Transverse colon (tissue), 4 donors: ENCODE results near the gene ARID3B. TPM values are rescaled to one million over a fixed set of nuclear protein-coding genes. Genes with fewer than 3 reads are reported as not detected.

Experiments used
- DNase-seq: peaks from one replicate; pipeline ENCODE4 v3.0.0-alpha.2; 2019
- H3K27ac ChIP-seq, 4 donors: fragments of 200-600 bp; sonication (generic); 2 replicates each; pipeline ENCODE4 v1.5.1; 2016 to 2018; ENCODE audit warnings: inconsistent platforms in 4 of 4
- H3K27me3 ChIP-seq: fragments of 200-600 bp; sonication (generic); 2 replicates; pipeline ENCODE4 v1.5.1; 2017; ENCODE audit warnings: inconsistent platforms
- H3K36me3 ChIP-seq, 4 donors: fragments of 200-600 bp; sonication (generic); 2 replicates each; pipeline ENCODE4 v1.5.1; 2017 to 2019; ENCODE audit warnings: inconsistent platforms in 4 of 4
- H3K4me1 ChIP-seq, 4 donors: fragments of 200-600 bp; sonication (generic); 2 replicates each; pipeline ENCODE4 v1.5.1; 2017 to 2020; ENCODE audit warnings: inconsistent platforms in 4 of 4
- H3K4me3 ChIP-seq, 4 donors: fragments of 200-600 bp; sonication (generic); 1 replicate in 1 of 4; 2 replicates in 3 of 4; pipeline versions ENCODE4 v1.5.1 to v1.6.1; 2017 to 2019; ENCODE audit warnings: inconsistent platforms in 4 of 4
- H3K9me3 ChIP-seq, 2 donors: fragments of 200-600 bp; sonication (generic); 2 replicates each; pipeline ENCODE4 v1.5.1; 2017 to 2019; ENCODE audit warnings: inconsistent platforms in 2 of 2
- EP300 ChIP-seq: sonication (generic); formaldehyde crosslinking; IDR thresholded peaks from one replicate; pipeline ENCODE4 v1.6.1; 2017; ENCODE audit warnings: antibody characterized with exemption, low read depth
- POLR2A ChIP-seq: fragments of 450-650 bp; IDR thresholded peaks from one replicate; pipeline ENCODE4 v1.6.1; 2016; ENCODE audit warnings: antibody characterized with exemption, mild to moderate bottlenecking, moderate library complexity
- POLR2AphosphoS5 ChIP-seq, 3 donors: sonication (generic); formaldehyde crosslinking; IDR thresholded peaks; one replicate each; pipeline ENCODE4 v1.6.1; 2016; ENCODE audit warnings: antibody characterized with exemption in 3 of 3
- WGBS, 2 donors: methylation state at CpG; one replicate each; pipeline ENCODE4 v1.1.5; 2018; ENCODE audit warnings: low coverage in 1 of 2; 5-methylcytosine and 5-hydroxymethylcytosine counted together
- in situ Hi-C, 4 donors: fragments of 200-750 bp; cut with MboI; loops; one replicate each; pipeline versions ENCODE4 v1.15.0 to v1.15.1; 2017; ENCODE audit warnings: low sequenced_read_pairs in 3 of 4, low pct_ligation_motif_present in 1 of 4, low pct_unique_long_range_greater_than_20kb in 1 of 4
- intact Hi-C: fragments of 100-400 bp; cut with DNase I; formaldehyde crosslinking; loops from one replicate; pipeline ENCODE4 v1.15.1; 2023; ENCODE audit warnings: low total_unique reads
- total RNA-seq, 4 donors: library from RNA; depleted of rRNA; stranded (reverse); fragments of >200 nt; gene quantifications; one replicate each; pipeline ENCODE4 v1.1.0, GENCODE V29; 2016
- TF ChIP-seq, protein P1 (sequence below), 5 experiments: fragments of 200-600 bp in 3 of 5; fragments of 450-650 bp in 2 of 5; sonication (generic) in 3 of 5; IDR thresholded peaks; 1 replicate in 2 of 5; 2 replicates in 3 of 5; pipeline ENCODE4 v1.5.1; 2016 to 2017; ENCODE audit warnings: antibody characterized with exemption in 5 of 5, inconsistent platforms in 3 of 5, mild to moderate bottlenecking in 2 of 5, moderate library complexity in 1 of 5

The ARID3B gene
- total RNA-seq, 4 donors from 2014 or later: 9.6 to 25.8 (median 12.5) TPM

DNA sequence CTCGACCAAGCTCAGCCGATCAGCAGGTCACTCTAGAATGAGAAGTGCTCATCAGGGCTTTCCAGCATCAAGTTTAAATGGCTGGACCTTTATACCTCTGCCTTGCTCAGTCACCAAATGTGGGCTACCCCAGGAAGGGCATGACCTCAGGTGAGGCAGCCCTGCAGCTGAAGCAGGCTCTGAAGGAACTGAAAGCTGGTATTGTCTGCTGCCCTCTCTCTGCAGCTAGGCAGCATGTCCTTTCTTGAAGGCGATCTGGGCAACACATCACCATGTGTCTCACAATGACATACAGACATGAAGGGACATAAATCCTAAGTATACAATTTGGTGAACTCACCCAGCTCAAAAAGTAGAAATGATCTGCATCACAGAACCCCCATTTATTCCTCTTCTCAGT is 38.7 kb upstream of the ARID3B start:
- H3K27me3 ChIP-seq: no peaks in the 10 kb centered on the region
- H3K36me3 ChIP-seq: no peaks in the 10 kb centered on the region
- no peak overlapping the region for H3K27ac ChIP-seq
- H3K4me1 ChIP-seq: no peaks in the 10 kb centered on the region
- TF ChIP-seq EP300 (no peak), POLR2AphosphoS5 (IDR thresholded peaks at IDR 0.05) (no peak), POLR2A (no peak)
- TF ChIP-seq, protein P1, sequence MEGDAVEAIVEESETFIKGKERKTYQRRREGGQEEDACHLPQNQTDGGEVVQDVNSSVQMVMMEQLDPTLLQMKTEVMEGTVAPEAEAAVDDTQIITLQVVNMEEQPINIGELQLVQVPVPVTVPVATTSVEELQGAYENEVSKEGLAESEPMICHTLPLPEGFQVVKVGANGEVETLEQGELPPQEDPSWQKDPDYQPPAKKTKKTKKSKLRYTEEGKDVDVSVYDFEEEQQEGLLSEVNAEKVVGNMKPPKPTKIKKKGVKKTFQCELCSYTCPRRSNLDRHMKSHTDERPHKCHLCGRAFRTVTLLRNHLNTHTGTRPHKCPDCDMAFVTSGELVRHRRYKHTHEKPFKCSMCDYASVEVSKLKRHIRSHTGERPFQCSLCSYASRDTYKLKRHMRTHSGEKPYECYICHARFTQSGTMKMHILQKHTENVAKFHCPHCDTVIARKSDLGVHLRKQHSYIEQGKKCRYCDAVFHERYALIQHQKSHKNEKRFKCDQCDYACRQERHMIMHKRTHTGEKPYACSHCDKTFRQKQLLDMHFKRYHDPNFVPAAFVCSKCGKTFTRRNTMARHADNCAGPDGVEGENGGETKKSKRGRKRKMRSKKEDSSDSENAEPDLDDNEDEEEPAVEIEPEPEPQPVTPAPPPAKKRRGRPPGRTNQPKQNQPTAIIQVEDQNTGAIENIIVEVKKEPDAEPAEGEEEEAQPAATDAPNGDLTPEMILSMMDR (IDR thresholded peaks at IDR 0.05): no peak
- WGBS, 2 donors: 81 to 85% methylated on average over 2 to 3 of the region's 3 CpGs
- H3K4me3 ChIP-seq: no peak overlapping the region
- no peak for DNase-seq
- in situ Hi-C loops (no loop called here), intact Hi-C loops (no loop called here)
- no peaks in the 10 kb centered on the region for H3K9me3 ChIP-seq

DNA sequence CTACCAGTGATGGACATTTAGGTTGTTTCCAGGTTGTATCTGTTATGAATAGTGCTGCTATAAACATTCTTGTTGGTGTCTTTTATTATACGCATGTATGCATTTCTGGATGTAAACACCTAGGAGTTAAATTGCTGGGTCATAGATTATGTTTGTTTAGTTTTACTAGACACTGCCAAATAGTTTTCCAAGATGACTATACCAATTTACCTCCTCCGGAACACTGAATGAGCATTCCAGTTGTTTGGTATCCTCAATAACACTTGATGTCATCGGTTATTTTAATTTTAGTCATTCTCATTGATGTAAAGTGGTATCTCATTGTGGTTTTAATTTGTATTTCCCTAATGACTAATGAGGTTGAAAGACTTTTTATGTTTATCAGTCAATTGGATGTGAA is 36.6 kb upstream of the ARID3B start:
- Histone ChIP-seq H3K36me3 (no peaks in the 10 kb centered on the region), H3K4me3 (no peak overlapping the region), H3K27me3 (no peaks in the 10 kb centered on the region), H3K27ac (no peak overlapping the region), H3K9me3 (no peaks in the 10 kb centered on the region), H3K4me1 (no peaks in the 10 kb centered on the region)
- TF ChIP-seq POLR2A: no peak
- TF ChIP-seq POLR2AphosphoS5 (IDR thresholded peaks at IDR 0.05): no peak
- TF ChIP-seq EP300: no peak
- TF ChIP-seq, protein P1 (IDR thresholded peaks at IDR 0.05): no peak
- in situ Hi-C loops: no loop called here
- WGBS, 2 donors: 78 to 80% methylated on average over 3 of the region's 3 CpGs
- intact Hi-C loops: no loop called here
- DNase-seq: no peak

- Histone ChIP-seq H3K27ac (no peak overlapping the region), H3K4me1 (no peaks in the 10 kb centered on the region), H3K9me3 (no peaks in the 10 kb centered on the region), H3K4me3 (no peak overlapping the region), H3K27me3 (no peaks in the 10 kb centered on the region), H3K36me3 (no peaks in the 10 kb centered on the region)
- WGBS, 2 donors: 94 to 99% methylated on average over 3 to 4 of the region's 4 CpGs
- no peak for DNase-seq
- in situ Hi-C loops: no loop called here
- TF ChIP-seq POLR2A (no peak), POLR2AphosphoS5 (IDR thresholded peaks at IDR 0.05) (no peak), EP300 (no peak)
- TF ChIP-seq, protein P1 (IDR thresholded peaks at IDR 0.05): no peak
- intact Hi-C loops: no loop called here
Measured at GRCh38 chr15:74504836-74505235, 36.2 kb upstream of the ARID3B start.

GRCh38 chr15:74505837-74506514 is 35.0 kb upstream of the ARID3B start:
- no peak overlapping the region for H3K4me3 ChIP-seq
- H3K4me1 ChIP-seq: no peaks in the 10 kb centered on the region
- H3K27ac ChIP-seq: no peak overlapping the region
- DNase-seq: no peak
- H3K36me3 ChIP-seq: no peaks in the 10 kb centered on the region
- no peaks in the 10 kb centered on the region for H3K9me3 ChIP-seq
- in situ Hi-C loops: no loop called here
- WGBS, 2 donors: 86 to 95% methylated on average over 3 to 6 of the region's 6 CpGs
- H3K27me3 ChIP-seq: no peaks in the 10 kb centered on the region
- no peak for TF ChIP-seq POLR2A
- TF ChIP-seq EP300: no peak
- TF ChIP-seq POLR2AphosphoS5 (IDR thresholded peaks at IDR 0.05): no peak
- TF ChIP-seq, protein P1 (IDR thresholded peaks at IDR 0.05): no peak
- intact Hi-C loops: no loop called here
